Measurements from ENCODE around the gene PRRT1.

PRRT1 gene

GRCh38 chr6:32164295-32164694 lies 12.6 kb upstream of the PRRT1 start, which contains the start of gene EGFL8:
Gene EGFL8, plus strand, starts transcription at chr6:32164595. Its CDS starts 1,571 bp downstream, at chr6:32166166.
- no peak within 1 kb of the TSS for H3K4me2 ChIP-seq (ENCODE audit: low read length)
- no peak within 1 kb of the TSS for H3K9ac ChIP-seq (ENCODE audit: low read length)
- H3K4me3 ChIP-seq (ENCODE audit: low read depth, low read length) = no peak within 1 kb of the TSS
- no peak within 1 kb of the TSS for H2AK5ac ChIP-seq (ENCODE audit: low read length)
- H4K8ac ChIP-seq (ENCODE audit: low read depth, low read length) = no peak within 1 kb of the TSS
- H2AFZ ChIP-seq (ENCODE audit: insufficient read depth, low read length, poor library complexity) = no peak within 1 kb of the TSS
- H3K18ac ChIP-seq (ENCODE audit: low read length) = no peak within 1 kb of the TSS
- no peaks in the 10 kb centered on the region for H3K79me2 ChIP-seq (ENCODE audit: control insufficient read depth, insufficient read depth, low read length, poor library complexity)
- H3K14ac ChIP-seq (ENCODE audit: low read length) = no peak within 1 kb of the TSS
- no peaks in the 10 kb centered on the region for H3K9me3 ChIP-seq (ENCODE audit: insufficient read depth, low read depth, low read length)
- H3K27me3 ChIP-seq (ENCODE audit: insufficient read depth, low read length) = no peaks in the 10 kb centered on the region
- no peak within 1 kb of the TSS for H3K23ac ChIP-seq (ENCODE audit: low read length)
- no peak within 1 kb of the TSS for H3K27ac ChIP-seq (ENCODE audit: low read depth, low read length)
- no peak within 1 kb of the TSS for H2BK12ac ChIP-seq (ENCODE audit: low read length)
- H3K4me1 ChIP-seq (ENCODE audit: control insufficient read depth in 1 of 2, insufficient read depth in 2 of 2, low read length in 2 of 2) = peaks cover 5 to 7% of the 10 kb centered on the region in 2 experiments
- H2BK120ac ChIP-seq (ENCODE audit: insufficient read depth, low read length, poor library complexity) = no peak within 1 kb of the TSS
- no peak within 1 kb of the TSS for H4K12ac ChIP-seq (ENCODE audit: low read depth, low read length)
- H3K4ac ChIP-seq (ENCODE audit: low read depth, low read length) = no peak within 1 kb of the TSS
- H3K79me1 ChIP-seq (ENCODE audit: low read length) = no peaks in the 10 kb centered on the region
- no peak for DNase-seq
- H2BK5ac ChIP-seq (ENCODE audit: low read depth, low read length, poor library complexity) = no peak within 1 kb of the TSS
- no peak within 1 kb of the TSS for H4K91ac ChIP-seq (ENCODE audit: low read depth, low read length)
- H3K36me3 ChIP-seq (ENCODE audit: control insufficient read depth in 1 of 2, insufficient read depth in 2 of 2, low read length in 2 of 2) = peaks cover 49 to 54% of the 10 kb centered on the region in 2 experiments

- Histone ChIP-seq H4K8ac (ENCODE audit: low read depth, low read length) (no peak overlapping the region), H4K12ac (ENCODE audit: low read depth, low read length) (no peak overlapping the region)
- no CpG with 5 or more reads among the region's 7 CpGs for WGBS (ENCODE audit: extremely low coverage, insufficient coverage, insufficient read length)
Observed at GRCh38 chr6:32163559-32164258, 12.0 kb upstream of the PRRT1 start.

GRCh38 chr6:32158052-32158451 lies 6.3 kb upstream of the PRRT1 start:
- H2AK5ac ChIP-seq (ENCODE audit: low read length) = no peak overlapping the region
- no peak overlapping the region for H2BK120ac ChIP-seq (ENCODE audit: insufficient read depth, low read length, poor library complexity)
- no peak overlapping the region for H3K14ac ChIP-seq (ENCODE audit: low read length)
- no peak overlapping the region for H4K12ac ChIP-seq (ENCODE audit: low read depth, low read length)
- no peak overlapping the region for H3K27ac ChIP-seq (ENCODE audit: low read depth, low read length)
- no peaks in the 10 kb centered on the region for H3K27me3 ChIP-seq (ENCODE audit: insufficient read depth, low read length)
- H4K91ac ChIP-seq (ENCODE audit: low read depth, low read length) = no peak overlapping the region
- H3K36me3 ChIP-seq (ENCODE audit: control insufficient read depth in 1 of 2, insufficient read depth in 2 of 2, low read length in 2 of 2) = peaks cover 30 to 33% of the 10 kb centered on the region in 2 experiments
- H2BK12ac ChIP-seq (ENCODE audit: low read length) = no peak overlapping the region
- H3K23ac ChIP-seq (ENCODE audit: low read length) = no peak overlapping the region
- H3K9me3 ChIP-seq (ENCODE audit: insufficient read depth, low read depth, low read length) = no peaks in the 10 kb centered on the region
- DNase-seq = no peak
- peaks cover 12% of the 10 kb centered on the region for H3K79me2 ChIP-seq (ENCODE audit: control insufficient read depth, insufficient read depth, low read length, poor library complexity)
- H3K4ac ChIP-seq (ENCODE audit: low read depth, low read length) = no peak overlapping the region
- H3K4me2 ChIP-seq (ENCODE audit: low read length) = no peak overlapping the region
- H3K4me1 ChIP-seq (ENCODE audit: control insufficient read depth in 1 of 2, insufficient read depth in 2 of 2, low read length in 2 of 2) = peaks cover 2 to 6% of the 10 kb centered on the region in 2 experiments
- H3K79me1 ChIP-seq (ENCODE audit: low read length) = peaks cover 13% of the 10 kb centered on the region
- no peak overlapping the region for H3K4me3 ChIP-seq (ENCODE audit: low read depth, low read length)
- H3K9ac ChIP-seq (ENCODE audit: low read length) = no peak overlapping the region
- no peak overlapping the region for H2AFZ ChIP-seq (ENCODE audit: insufficient read depth, low read length, poor library complexity)
- H3K18ac ChIP-seq (ENCODE audit: low read length) = no peak overlapping the region
- no peak overlapping the region for H2BK5ac ChIP-seq (ENCODE audit: low read depth, low read length, poor library complexity)
- no peak overlapping the region for H4K8ac ChIP-seq (ENCODE audit: low read depth, low read length)

More at GRCh38 chr6:32163559-32164258, 12.0 kb upstream of the PRRT1 start:
- no peak overlapping the region for H3K4ac ChIP-seq (ENCODE audit: low read depth, low read length)
- H3K27me3 ChIP-seq (ENCODE audit: insufficient read depth, low read length) = no peaks in the 10 kb centered on the region
- no peaks in the 10 kb centered on the region for H3K79me2 ChIP-seq (ENCODE audit: control insufficient read depth, insufficient read depth, low read length, poor library complexity)
- H3K36me3 ChIP-seq (ENCODE audit: control insufficient read depth in 1 of 2, insufficient read depth in 2 of 2, low read length in 2 of 2) = peaks cover 43 to 49% of the 10 kb centered on the region in 2 experiments
- no peak overlapping the region for H3K18ac ChIP-seq (ENCODE audit: low read length)
- H2AK5ac ChIP-seq (ENCODE audit: low read length) = no peak overlapping the region
- no peaks in the 10 kb centered on the region for H3K79me1 ChIP-seq (ENCODE audit: low read length)
- no peak overlapping the region for H4K91ac ChIP-seq (ENCODE audit: low read depth, low read length)
- no peak overlapping the region for H3K4me3 ChIP-seq (ENCODE audit: low read depth, low read length)
- no peak overlapping the region for H2BK12ac ChIP-seq (ENCODE audit: low read length)
- H2BK5ac ChIP-seq (ENCODE audit: low read depth, low read length, poor library complexity) = no peak overlapping the region
- H3K14ac ChIP-seq (ENCODE audit: low read length) = no peak overlapping the region
- no peak overlapping the region for H3K23ac ChIP-seq (ENCODE audit: low read length)
- peaks cover 5 to 7% of the 10 kb centered on the region in 2 experiments for H3K4me1 ChIP-seq (ENCODE audit: control insufficient read depth in 1 of 2, insufficient read depth in 2 of 2, low read length in 2 of 2)
- no peak overlapping the region for H3K4me2 ChIP-seq (ENCODE audit: low read length)
- H2AFZ ChIP-seq (ENCODE audit: insufficient read depth, low read length, poor library complexity) = no peak overlapping the region
- H3K9me3 ChIP-seq (ENCODE audit: insufficient read depth, low read depth, low read length) = no peaks in the 10 kb centered on the region
- no peak overlapping the region for H2BK120ac ChIP-seq (ENCODE audit: insufficient read depth, low read length, poor library complexity)
- DNase-seq = no peak
- no peak overlapping the region for H3K27ac ChIP-seq (ENCODE audit: low read depth, low read length)
- no peak overlapping the region for H3K9ac ChIP-seq (ENCODE audit: low read length)

GRCh38 chr6:32156891-32157290 lies 5.2 kb upstream of the PRRT1 start:
- Histone ChIP-seq H3K9ac (ENCODE audit: low read length) (no peak overlapping the region), H3K14ac (ENCODE audit: low read length) (no peak overlapping the region), H3K9me3 (ENCODE audit: insufficient read depth, low read depth, low read length) (no peaks in the 10 kb centered on the region), H2AK5ac (ENCODE audit: low read length) (no peak overlapping the region), H4K91ac (ENCODE audit: low read depth, low read length) (no peak overlapping the region), H4K8ac (ENCODE audit: low read depth, low read length) (no peak overlapping the region), H3K18ac (ENCODE audit: low read length) (no peak overlapping the region), H3K23ac (ENCODE audit: low read length) (no peak overlapping the region), H2BK5ac (ENCODE audit: low read depth, low read length, poor library complexity) (no peak overlapping the region), H3K4ac (ENCODE audit: low read depth, low read length) (no peak overlapping the region), H3K4me3 (ENCODE audit: low read depth, low read length) (no peak overlapping the region), H2BK120ac (ENCODE audit: insufficient read depth, low read length, poor library complexity) (no peak overlapping the region), H3K79me2 (ENCODE audit: control insufficient read depth, insufficient read depth, low read length, poor library complexity) (peaks cover 14% of the 10 kb centered on the region), H3K4me1 (ENCODE audit: control insufficient read depth in 1 of 2, insufficient read depth in 2 of 2, low read length in 2 of 2) (peaks cover 10 to 11% of the 10 kb centered on the region in 2 experiments), H3K4me2 (ENCODE audit: low read length) (no peak overlapping the region), H3K79me1 (ENCODE audit: low read length) (peaks cover 19% of the 10 kb centered on the region), H2AFZ (ENCODE audit: insufficient read depth, low read length, poor library complexity) (no peak overlapping the region), H3K27me3 (ENCODE audit: insufficient read depth, low read length) (peaks cover 5% of the 10 kb centered on the region), H3K36me3 (ENCODE audit: control insufficient read depth in 1 of 2, insufficient read depth in 2 of 2, low read length in 2 of 2) (peaks cover 20 to 25% of the 10 kb centered on the region in 2 experiments), H2BK12ac (ENCODE audit: low read length) (no peak overlapping the region), H3K27ac (ENCODE audit: low read depth, low read length) (no peak overlapping the region), H4K12ac (ENCODE audit: low read depth, low read length) (no peak overlapping the region)
- DNase-seq = no peak
- no CpG with 5 or more reads among the region's 9 CpGs for WGBS (ENCODE audit: extremely low coverage, insufficient coverage, insufficient read length)

Data from trophoblast cell (in vitro differentiated cells and primary cell).